K562 (cell line): ENCODE data around the gene C10orf71. TPM values are rescaled to one million over a fixed set of nuclear protein-coding genes. Genes with fewer than 3 reads are reported as not detected.

Experiments used
- BMI1 ChIP-seq: fragments of 150-350 bp; IDR thresholded peaks from 2 replicates; pipeline ENCODE4 v1.6.1; 2014; ENCODE audit warnings: low read length
- BRCA1 ChIP-seq, 2 experiments: fragments of 450-650 bp in 1 of 2; sonication (generic) in 1 of 2; formaldehyde crosslinking in 1 of 2; IDR thresholded peaks; 2 replicates each; pipeline versions ENCODE4 v1.5.0 to v1.6.1; 2017 to 2020; ENCODE audit warnings: mild to moderate bottlenecking in 1 of 2, missing genetic modification reagents in 1 of 2
- CEBPB ChIP-seq: fragments of 450-650 bp; IDR thresholded peaks from 2 replicates; pipeline ENCODE4 v1.6.1; 2016; ENCODE audit warnings: missing genetic modification characterization, missing compliant biosample characterization
- CXXC5 ChIP-seq: fragments of 250-450 bp; sonication (Bioruptor Pico); IDR thresholded peaks from 2 replicates; pipeline ENCODE4 v1.8.0; 2022; ENCODE audit warnings: inconsistent platforms, mild to moderate bottlenecking, moderate library complexity
- ELF4 ChIP-seq: fragments of 450-650 bp; formaldehyde crosslinking; IDR thresholded peaks from 2 replicates; pipeline ENCODE4 v1.4.0; 2022; ENCODE audit warnings: missing genetic modification characterization
- EP300 ChIP-seq: IDR thresholded peaks from 2 replicates; pipeline ENCODE4 v1.6.1; 2012; ENCODE audit warnings: low read length, improper control_type of control experiment
- JUNB ChIP-seq: fragments of 450-650 bp; formaldehyde crosslinking; conservative IDR thresholded peaks from 2 replicates; pipeline ENCODE4 v1.4.0; 2020; ENCODE audit warnings: mild to moderate bottlenecking
- KLF16 ChIP-seq: IDR thresholded peaks from 2 replicates; pipeline ENCODE4 v1.6.1; 2016; ENCODE audit warnings: antibody characterized with exemption
- L3MBTL2 ChIP-seq: fragments of 450-650 bp; IDR thresholded peaks from 2 replicates; pipeline ENCODE4 v1.6.1; 2016; ENCODE audit warnings: mild to moderate bottlenecking, moderate library complexity
- LEF1 ChIP-seq: fragments of 450-650 bp; IDR thresholded peaks from 2 replicates; pipeline ENCODE4 v1.6.1; 2016; ENCODE audit warnings: mild to moderate bottlenecking
- MAFG ChIP-seq: fragments of 450-650 bp; conservative IDR thresholded peaks from 2 replicates; pipeline ENCODE4 v1.6.1; 2016; ENCODE audit warnings: missing genetic modification characterization, missing compliant biosample characterization
- MLLT1 ChIP-seq, 2 experiments: fragments of 450-650 bp; IDR thresholded peaks; 2 replicates each; pipeline ENCODE4 v1.6.1; 2016
- NCOA1 ChIP-seq: fragments of 450-650 bp; IDR thresholded peaks from 2 replicates; pipeline ENCODE4 v1.6.1; 2016; ENCODE audit warnings: low read depth
- NCOR1 ChIP-seq: fragments of 450-650 bp; IDR thresholded peaks from 2 replicates; pipeline ENCODE4 v1.6.1; 2016; ENCODE audit warnings: mild to moderate bottlenecking, moderate library complexity
- NR3C1 ChIP-seq: sonication (generic); formaldehyde crosslinking; IDR thresholded peaks from 2 replicates; pipeline ENCODE4 v1.8.1; 2022; ENCODE audit warnings: missing genetic modification reagents
- PML ChIP-seq: IDR thresholded peaks from 2 replicates; pipeline ENCODE4 v1.6.1; 2012; ENCODE audit warnings: low read length, inconsistent platforms
- PYGO2 ChIP-seq: fragments of 450-650 bp; IDR thresholded peaks from 2 replicates; pipeline ENCODE4 v1.6.1; 2016; ENCODE audit warnings: mild to moderate bottlenecking, missing genetic modification characterization, moderate library complexity, missing compliant biosample characterization
- RBM25 ChIP-seq: fragments of 200-400 bp; formaldehyde crosslinking; IDR thresholded peaks from 2 replicates; pipeline ENCODE4 v1.6.1; 2018; ENCODE audit warnings: low read length, low read depth, moderate library complexity; ENCODE audit not compliant: severe bottlenecking
- RFX5 ChIP-seq: IDR thresholded peaks from 2 replicates; pipeline ENCODE4 v1.6.1; 2011; ENCODE audit warnings: low read depth, mild to moderate bottlenecking, improper control_type of control experiment, low read length
- TEAD1 ChIP-seq, 2 experiments: fragments of 450-650 bp in 1 of 2; sonication (generic) in 1 of 2; formaldehyde crosslinking; IDR thresholded peaks; 2 replicates each; pipeline versions ENCODE4 v1.4.0 to v1.8.0; 2020 to 2022; ENCODE audit warnings: mild to moderate bottlenecking in 2 of 2, missing genetic modification reagents in 1 of 2
- TRIM28 ChIP-seq: fragments of 450-650 bp; IDR thresholded peaks from 2 replicates; pipeline ENCODE4 v1.6.1; 2017
- ZNF143 ChIP-seq: sonication (generic); formaldehyde crosslinking; IDR thresholded peaks from 2 replicates; pipeline ENCODE4 v1.9.0; 2022; ENCODE audit warnings: mild to moderate bottlenecking, missing genetic modification reagents
- ZNF584 ChIP-seq: fragments of 200-800 bp; sonication (Bioruptor generic); IDR thresholded peaks from 2 replicates; pipeline ENCODE4 v1.6.1; 2016; ENCODE audit warnings: low read depth, mild to moderate bottlenecking, missing genetic modification characterization, missing compliant biosample characterization
- ZNF589 ChIP-seq: fragments of 200-800 bp; sonication (Bioruptor generic); IDR thresholded peaks from 2 replicates; pipeline ENCODE4 v1.6.1; 2016; ENCODE audit warnings: low read depth, missing genetic modification characterization, missing compliant biosample characterization
- ZSCAN32 ChIP-seq: fragments of 450-650 bp; formaldehyde crosslinking; IDR thresholded peaks from 2 replicates; pipeline ENCODE4 v1.4.0; 2020; ENCODE audit warnings: mild to moderate bottlenecking, moderate library complexity
- ZZZ3 ChIP-seq: fragments of 450-650 bp; IDR thresholded peaks from 2 replicates; pipeline ENCODE4 v1.6.1; 2016; ENCODE audit warnings: antibody characterized with exemption, mild to moderate bottlenecking, moderate library complexity
- polyA plus RNA-seq, 8 experiments: library from polyadenylated mRNA; depleted of rRNA in 4 of 8; stranded (reverse) in 5 of 8; unstranded in 3 of 8; fragments of >200 nt; fragmentation: Nextera tagmentation in 2 of 8; fragmentation: Illumina TruSeq in 1 of 8; extraction: Ambion mirVana in 2 of 8; extraction: Trizol in 1 of 8; gene quantifications; 2 replicates each; pipeline versions ENCODE4 v1.2.1 to v1.2.3, GENCODE V29; 2011 to 2014; ENCODE audit warnings: inconsistent platforms in 1 of 8, missing spikeins in 1 of 8
- total RNA-seq, 7 experiments: library from RNA; depleted of rRNA in 6 of 7; stranded (reverse); fragments of >200 nt in 6 of 7; fragmentation: Illumina TruSeq in 2 of 7; extraction: Trizol in 2 of 7; gene quantifications; 2 replicates each; pipeline versions ENCODE4 v1.2.1 to v1.2.3, GENCODE V29; 2011 to 2021; ENCODE audit warnings: low replicate concordance in 1 of 7
- TF ChIP-seq, protein P1 (sequence below): IDR thresholded peaks from 3 replicates; pipeline ENCODE4 v1.6.1; 2011; ENCODE audit warnings: borderline replicate concordance, mild to moderate bottlenecking, moderate library complexity; ENCODE audit not compliant: insufficient read length; ENCODE audit errors: extremely low read depth
- TF ChIP-seq, protein P2 (sequence below): fragments of 250-450 bp; sonication (Bioruptor Pico); IDR thresholded peaks from 2 replicates; pipeline ENCODE4 v1.4.0; 2020; ENCODE audit warnings: mild to moderate bottlenecking, moderate library complexity

Gene C10orf71
- total and polyA plus RNA-seq, 9 of the 15 experiments (the other 6 are each of a cell fraction or from before 2014, with no cell fraction given), result 0.06 to 4.5 (median 1.3) TPM

- no peak for TF ChIP-seq MLLT1 (IDR thresholded peaks at IDR 0.05)
- TF ChIP-seq RFX5, result no peak
- no peak for TF ChIP-seq CEBPB (tag)
- no peak for TF ChIP-seq ZZZ3
- no peak for TF ChIP-seq RBM25
- TF ChIP-seq, protein P1, sequence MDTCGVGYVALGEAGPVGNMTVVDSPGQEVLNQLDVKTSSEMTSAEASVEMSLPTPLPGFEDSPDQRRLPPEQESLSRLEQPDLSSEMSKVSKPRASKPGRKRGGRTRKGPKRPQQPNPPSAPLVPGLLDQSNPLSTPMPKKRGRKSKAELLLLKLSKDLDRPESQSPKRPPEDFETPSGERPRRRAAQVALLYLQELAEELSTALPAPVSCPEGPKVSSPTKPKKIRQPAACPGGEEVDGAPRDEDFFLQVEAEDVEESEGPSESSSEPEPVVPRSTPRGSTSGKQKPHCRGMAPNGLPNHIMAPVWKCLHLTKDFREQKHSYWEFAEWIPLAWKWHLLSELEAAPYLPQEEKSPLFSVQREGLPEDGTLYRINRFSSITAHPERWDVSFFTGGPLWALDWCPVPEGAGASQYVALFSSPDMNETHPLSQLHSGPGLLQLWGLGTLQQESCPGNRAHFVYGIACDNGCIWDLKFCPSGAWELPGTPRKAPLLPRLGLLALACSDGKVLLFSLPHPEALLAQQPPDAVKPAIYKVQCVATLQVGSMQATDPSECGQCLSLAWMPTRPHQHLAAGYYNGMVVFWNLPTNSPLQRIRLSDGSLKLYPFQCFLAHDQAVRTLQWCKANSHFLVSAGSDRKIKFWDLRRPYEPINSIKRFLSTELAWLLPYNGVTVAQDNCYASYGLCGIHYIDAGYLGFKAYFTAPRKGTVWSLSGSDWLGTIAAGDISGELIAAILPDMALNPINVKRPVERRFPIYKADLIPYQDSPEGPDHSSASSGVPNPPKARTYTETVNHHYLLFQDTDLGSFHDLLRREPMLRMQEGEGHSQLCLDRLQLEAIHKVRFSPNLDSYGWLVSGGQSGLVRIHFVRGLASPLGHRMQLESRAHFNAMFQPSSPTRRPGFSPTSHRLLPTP, result no peak
- TF ChIP-seq PML, result no peak
- no peak for TF ChIP-seq BRCA1 (IDR thresholded peaks at IDR 0.05)
- TF ChIP-seq BRCA1 (CRISPR knock-in tag; IDR thresholded peaks at IDR 0.05), result no peak
- no peak for TF ChIP-seq ZNF143 (CRISPR knock-in tag)
- peak; percentile 96 for TF ChIP-seq ZNF589 (CRISPR knock-in tag)
- no peak for TF ChIP-seq JUNB (CRISPR knock-in tag)
- peak; percentile 93 for TF ChIP-seq ZNF584 (CRISPR knock-in tag)
- no peak for TF ChIP-seq TRIM28
- peak; percentile 53 for TF ChIP-seq L3MBTL2
- no peak for TF ChIP-seq EP300
- peak; percentile 63; the same call in 1 of the 2 replicates for TF ChIP-seq PYGO2
- TF ChIP-seq NCOA1, result no peak
- no peak for TF ChIP-seq MAFG (tag)
- peak; percentile 47; the same call in 1 of the 2 replicates for TF ChIP-seq CXXC5 (CRISPR knock-in tag)
- no peak for TF ChIP-seq ZSCAN32 (CRISPR knock-in tag)
- TF ChIP-seq, protein P2, sequence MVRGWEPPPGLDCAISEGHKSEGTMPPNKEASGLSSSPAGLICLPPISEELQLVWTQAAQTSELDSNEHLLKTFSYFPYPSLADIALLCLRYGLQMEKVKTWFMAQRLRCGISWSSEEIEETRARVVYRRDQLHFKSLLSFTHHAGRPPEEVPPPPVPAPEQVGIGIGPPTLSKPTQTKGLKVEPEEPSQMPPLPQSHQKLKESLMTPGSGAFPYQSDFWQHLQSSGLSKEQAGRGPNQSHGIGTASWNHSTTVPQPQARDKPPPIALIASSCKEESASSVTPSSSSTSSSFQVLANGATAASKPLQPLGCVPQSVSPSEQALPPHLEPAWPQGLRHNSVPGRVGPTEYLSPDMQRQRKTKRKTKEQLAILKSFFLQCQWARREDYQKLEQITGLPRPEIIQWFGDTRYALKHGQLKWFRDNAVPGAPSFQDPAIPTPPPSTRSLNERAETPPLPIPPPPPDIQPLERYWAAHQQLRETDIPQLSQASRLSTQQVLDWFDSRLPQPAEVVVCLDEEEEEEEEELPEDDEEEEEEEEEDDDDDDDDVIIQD (CRISPR knock-in tag), result no peak
- TF ChIP-seq KLF16, result no peak
- TF ChIP-seq NCOR1, result no peak
- no peak for TF ChIP-seq BMI1
- TF ChIP-seq TEAD1 (CRISPR knock-in tag; IDR thresholded peaks at IDR 0.05), result peak in 1 of 2 experiments; percentile 87; a peak in 2 of 4 replicates
- no peak for TF ChIP-seq LEF1
- no peak for TF ChIP-seq ELF4
- TF ChIP-seq NR3C1 (CRISPR knock-in tag), result no peak
Observed at GRCh38 chr10:49257154-49257553, 41.8 kb upstream of the C10orf71 start (continued).
